HG02884 (cell line): Measurements from ENCODE around the gene NOL4L.
"Not testable (repeated sequence)": the region's sequence is repeated elsewhere in the genome, so short reads cannot be mapped to it uniquely, and the experiment has no call there.

Experiments used
- ATAC-seq: cut with Tn5 transposase; IDR thresholded peaks from one replicate; pipeline ENCODE4 v1.9.1; 2021; ENCODE audit warnings: mild to moderate bottlenecking, moderate library complexity; ENCODE audit not compliant: unreplicated experiment

The NOL4L gene

GRCh38 chr20:32597714-32598113, 12.6 kb upstream of the NOL4L start:
- no peak for ATAC-seq

DNA sequence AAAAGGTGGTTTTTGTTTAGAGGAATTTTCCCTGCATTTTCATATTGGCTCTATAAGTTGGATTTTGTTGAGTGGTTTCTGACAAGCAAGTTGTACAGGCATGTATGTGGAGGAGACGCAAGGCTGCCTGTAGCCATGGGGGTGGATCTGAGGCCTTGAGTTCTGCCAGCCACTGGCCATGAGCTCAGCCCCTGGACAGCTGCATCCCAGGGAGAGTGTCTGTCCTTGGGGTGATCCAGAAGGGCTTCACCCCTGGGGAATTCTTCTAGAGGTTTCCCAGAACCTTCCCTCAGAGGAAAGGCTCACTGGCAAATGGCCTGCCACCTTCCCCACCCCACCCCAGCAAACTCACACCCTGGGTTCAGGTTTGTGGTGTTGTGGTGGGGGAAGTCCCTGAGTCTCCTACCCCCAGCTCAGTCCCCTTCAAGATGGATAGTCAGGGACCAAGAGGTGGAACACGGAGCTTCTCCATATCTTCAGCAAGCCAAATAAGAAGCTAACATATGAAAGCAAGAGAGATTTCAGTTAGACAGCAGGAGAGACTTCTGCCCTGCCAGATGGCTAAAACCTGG, 11.6 kb upstream of the NOL4L start:
- ATAC-seq, result no peak

GRCh38 chr20:32595143-32595542, 10.0 kb upstream of the NOL4L start:
- no peak for ATAC-seq

- not testable (repeated sequence) for ATAC-seq
Observed at GRCh38 chr20:32594669-32595068, 9.5 kb upstream of the NOL4L start.

- ATAC-seq, result no peak
Observed at GRCh38 chr20:32594204-32594603, 9.1 kb upstream of the NOL4L start.

DNA sequence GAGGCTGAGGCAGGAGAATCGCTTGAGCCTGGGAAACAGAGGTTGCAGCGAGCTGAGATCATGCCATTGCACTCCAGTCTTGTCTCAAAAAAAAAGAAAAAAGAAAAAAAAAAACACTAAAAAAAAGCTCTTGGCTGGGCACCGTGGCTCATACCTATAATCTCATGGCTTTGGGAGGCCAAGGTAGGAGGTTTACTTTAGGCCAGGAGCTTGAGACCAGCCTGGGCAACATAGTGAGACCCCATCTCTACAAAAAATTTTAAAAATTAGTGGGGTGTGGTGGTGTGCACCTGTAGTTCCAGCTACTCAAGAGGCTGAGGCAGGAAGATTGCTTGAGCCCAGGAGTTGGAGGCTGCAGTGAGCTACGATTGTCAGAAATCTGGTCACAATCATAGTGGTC, 7.5 kb upstream of the NOL4L start:
- ATAC-seq, result not testable (repeated sequence)

DNA sequence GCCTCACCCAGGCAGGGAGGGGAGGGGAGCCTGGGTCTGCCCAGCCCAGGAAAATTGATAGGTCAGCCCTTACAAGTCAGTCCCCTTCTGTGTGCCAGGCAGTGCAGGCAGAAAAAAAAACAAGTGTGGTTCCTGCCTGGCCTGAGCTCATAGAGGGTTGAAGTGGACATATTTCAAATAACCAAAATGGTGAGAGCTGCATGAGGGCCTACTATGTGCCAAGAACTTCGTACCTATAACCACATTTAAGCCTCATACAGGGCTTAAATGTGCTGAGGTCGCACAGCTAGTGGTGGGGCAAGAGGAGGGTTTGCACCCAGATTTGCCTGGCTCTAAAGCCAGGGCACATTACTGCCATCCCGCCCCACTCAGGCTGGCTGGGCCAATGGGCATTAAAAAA, 6.9 kb upstream of the NOL4L start:
- no peak for ATAC-seq

DNA sequence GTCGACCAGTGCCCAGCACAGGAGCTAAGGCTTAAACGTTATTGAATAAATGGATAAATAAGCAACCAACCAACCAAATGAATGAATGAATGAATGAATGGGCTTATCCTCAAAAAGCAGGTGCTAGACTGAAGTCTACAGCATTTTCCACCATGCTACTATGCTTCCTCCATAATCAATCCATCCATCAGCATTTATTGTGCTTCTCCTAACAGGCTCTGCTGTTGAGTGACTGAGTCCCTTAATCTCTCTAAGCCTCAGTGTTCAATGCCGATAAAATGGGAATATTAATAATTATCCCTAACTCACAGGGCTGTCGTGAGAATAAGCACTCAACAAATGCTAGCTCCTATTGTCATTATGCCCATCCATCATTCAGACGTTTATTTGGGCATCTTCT, 4.6 kb upstream of the NOL4L start:
- no peak for ATAC-seq

DNA sequence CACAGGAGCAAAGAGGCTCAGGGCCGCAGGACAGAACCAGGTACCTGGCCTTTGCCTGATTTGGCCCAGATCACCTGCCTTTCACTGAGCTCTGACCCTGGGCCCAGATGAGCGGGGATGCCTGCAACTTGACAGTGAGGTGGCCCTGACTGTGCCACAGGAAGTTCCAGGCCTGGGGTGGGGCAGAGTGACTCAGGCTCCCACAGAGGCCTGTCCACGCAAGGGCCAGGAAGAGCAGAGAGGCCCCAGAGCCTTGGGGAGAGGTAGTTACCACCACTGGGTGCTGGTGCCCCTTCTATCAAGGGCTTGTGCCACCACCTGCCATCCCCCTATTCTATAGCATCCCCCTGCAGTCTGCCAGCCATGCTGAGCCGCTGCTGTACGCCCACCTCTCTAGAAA, 4.1 kb upstream of the NOL4L start:
- ATAC-seq, result no peak

DNA sequence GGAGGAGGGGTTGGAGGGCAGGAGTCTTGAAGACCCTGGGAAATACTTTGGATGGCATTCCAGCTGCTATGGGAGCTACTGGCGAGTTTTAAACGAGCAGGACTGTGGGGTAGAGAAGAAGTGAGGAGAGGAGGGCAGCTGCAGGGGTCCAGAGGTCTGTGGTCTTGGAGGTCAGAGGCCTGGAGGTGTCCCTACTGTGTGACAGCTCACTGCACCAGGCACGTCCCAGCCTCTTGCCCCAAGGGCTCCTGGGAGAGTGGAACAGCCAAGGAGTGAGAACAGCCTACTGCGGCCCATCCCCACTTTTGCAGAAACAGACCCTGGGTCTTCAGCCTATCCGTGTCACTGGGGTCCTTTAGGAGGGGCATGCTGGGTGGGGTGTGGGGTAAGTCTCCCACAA, 2.9 kb upstream of the NOL4L start:
- no peak for ATAC-seq

GRCh38 chr20:32586291-32586690, 1.2 kb upstream of the NOL4L start:
- no peak for ATAC-seq

DNA sequence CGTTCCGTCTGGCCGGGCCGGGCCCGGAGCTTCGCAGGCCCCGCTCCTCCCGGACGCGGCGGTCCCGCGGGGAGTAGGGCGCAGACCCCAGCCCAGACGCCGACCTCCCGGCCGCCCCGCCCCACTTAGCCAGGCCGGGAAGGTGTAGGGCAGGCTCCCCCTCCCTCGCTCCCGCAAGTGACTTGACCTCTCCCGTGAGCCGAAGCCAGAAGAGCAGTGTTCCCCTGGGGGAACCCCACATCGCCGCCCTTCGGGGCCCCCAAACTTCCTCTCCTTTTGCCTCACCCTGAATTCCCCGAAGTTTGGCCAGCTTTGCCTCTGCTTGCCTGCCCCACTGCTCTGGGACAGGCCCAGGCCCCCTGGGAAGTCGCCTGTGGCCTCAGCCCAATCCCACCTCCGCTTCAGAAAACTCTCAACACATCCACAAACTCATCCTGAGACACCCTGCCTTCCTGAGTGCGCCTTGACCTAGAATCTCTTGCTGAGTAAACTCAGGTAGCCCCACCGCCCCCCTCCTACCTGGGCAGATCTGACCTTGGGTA, 524 bp upstream of the NOL4L start:
- ATAC-seq, result no peak

GRCh38 chr20:32583581-32584070, 1.5 kb downstream of the NOL4L start:
- no peak for ATAC-seq

DNA sequence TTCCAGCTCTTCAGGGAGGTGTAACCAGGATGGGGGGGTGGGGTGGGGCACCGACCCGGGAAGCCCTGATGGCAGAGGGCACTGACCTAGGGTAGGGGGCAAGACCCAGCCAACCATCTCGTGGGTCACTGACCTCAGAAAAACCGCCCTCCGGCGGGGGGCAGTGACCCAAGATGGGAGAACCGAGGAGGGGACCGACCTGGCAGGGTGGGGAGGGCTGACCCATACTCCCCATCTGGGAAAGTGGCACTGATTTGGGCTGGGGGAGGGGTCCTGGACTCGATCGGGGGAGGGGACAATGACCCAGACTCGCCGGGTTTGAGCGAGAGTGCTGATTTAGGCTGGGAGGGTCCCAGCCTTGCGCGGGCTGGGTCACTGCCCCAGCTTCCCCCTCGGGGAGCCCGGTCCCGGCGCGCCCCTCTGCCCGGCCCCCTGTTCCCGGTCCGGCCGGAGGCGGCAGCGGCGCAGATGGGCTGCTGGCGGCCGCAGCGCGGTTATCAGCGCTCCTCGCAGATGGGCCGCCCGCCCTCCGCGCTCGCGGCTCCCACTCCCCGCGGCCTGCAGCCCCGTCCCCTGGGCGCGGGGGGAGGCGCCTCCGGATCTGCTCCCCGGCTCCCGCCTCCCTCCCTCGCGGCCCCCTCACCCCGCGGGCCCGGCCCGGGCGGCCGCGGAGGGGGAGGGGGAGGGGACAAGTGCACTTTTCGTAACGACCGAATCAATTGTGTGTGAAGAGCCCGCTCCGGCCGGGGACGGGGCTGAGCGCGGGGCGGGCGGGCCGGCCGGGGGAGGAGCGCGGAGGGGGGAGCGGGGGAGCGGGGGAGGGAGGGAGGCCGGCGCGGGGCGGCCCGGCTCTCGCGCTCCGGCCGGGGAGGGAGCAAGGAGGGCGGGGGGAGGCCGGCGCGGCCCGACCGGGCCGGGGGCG, 2.2 kb downstream of the NOL4L start:
- ATAC-seq, result no peak

DNA sequence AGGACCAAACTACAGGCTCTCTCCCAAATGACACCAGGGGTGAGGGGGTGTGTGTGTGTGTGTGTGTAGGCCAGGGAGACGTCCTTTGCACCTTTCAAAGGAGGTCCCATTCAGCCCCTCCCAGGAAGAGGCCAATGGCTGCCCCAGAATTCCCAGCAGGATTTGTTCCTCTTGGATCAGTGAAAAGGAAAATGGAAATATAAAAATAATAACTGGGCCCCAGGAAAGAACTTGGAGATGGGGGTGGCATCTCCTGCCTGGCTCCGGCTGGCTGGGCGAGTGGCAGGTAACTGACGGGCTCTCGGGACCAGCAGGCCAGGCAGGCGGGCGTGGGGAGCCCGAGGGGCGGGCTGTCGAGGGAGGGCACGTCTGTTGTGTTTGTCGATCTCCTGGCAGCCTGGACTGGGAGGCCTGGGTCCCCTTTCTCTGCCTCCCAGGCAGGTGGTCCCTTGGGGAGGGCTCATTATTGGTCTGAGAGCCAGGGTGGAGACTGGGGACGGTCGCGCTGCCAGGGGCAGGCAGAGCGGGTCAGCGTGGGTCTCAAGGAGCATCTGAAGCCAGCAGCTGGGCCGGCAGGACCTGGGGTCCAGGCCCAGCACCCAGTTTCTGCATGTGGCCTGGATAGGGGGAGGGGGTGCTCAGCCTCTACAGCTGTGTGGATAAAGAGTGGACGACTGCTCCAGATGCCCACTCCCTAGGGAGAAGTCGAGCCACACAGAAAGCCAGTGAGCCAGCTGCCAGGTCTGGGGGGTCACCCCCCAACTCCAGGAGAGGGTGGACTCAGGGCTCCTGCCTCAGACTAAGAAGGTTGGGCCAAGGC, 3.1 kb downstream of the NOL4L start:
- no peak for ATAC-seq

GRCh38 chr20:32580970-32581838, 3.9 kb downstream of the NOL4L start:
- ATAC-seq, result no peak

GRCh38 chr20:32580219-32580969, 4.7 kb downstream of the NOL4L start:
- no peak for ATAC-seq

DNA sequence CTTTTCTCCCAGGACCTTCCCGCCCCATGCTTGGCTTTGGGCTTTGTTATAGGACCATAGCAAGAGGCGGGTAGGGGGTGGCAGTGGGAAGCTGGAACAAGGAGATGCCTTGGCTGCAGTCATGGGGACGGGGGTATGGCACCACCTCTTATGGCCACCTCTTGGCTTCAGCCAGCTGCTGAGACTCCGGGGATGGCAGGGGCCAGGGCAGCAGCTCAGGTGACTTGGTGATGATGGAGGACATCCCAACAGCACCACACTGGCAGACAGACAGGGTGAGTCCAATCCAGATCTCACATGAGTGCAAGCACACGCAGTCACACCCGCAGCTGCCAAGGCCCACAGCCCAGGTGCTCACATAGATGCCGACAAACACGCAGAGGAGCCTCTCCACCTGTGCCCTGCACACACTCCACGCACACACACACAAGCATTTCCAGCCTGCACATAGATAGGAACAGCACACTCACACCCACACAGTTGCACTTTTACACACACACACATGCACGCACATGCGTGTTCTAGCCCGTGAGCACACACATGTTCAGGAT, 6.2 kb downstream of the NOL4L start:
- ATAC-seq, result no peak

DNA sequence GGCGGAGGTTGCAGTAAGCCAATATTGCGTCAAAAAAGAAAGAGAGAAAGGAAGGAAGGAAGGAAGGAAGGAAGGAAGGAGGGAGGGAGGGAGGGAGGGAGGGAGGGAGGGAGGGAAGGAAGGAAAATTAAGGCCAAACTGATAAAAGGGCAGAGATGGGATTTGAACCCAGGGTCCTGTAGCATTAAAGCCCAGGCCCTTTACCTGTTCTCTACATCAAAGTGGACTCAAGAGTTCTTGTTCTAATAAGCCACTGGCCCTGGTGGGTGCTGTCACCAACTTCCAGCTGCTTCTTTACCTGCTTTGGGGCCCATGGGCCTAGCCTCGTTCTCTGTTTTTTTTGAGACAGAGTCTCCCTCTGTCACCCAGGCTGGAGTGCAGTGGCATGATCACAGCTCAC, 7.1 kb downstream of the NOL4L start:
- ATAC-seq, result not testable (repeated sequence)
